ENCODE results near the gene CORO2A. TPM values are rescaled to one million over a fixed set of nuclear protein-coding genes. Genes with fewer than 3 reads are reported as not detected.
A peak's percentile ranks its signal among the peaks of the same experiment; 100 is the strongest.
"Not testable (repeated sequence)": the region's sequence is repeated elsewhere in the genome, so short reads cannot be mapped to it uniquely, and the experiment has no call there.

Gene CORO2A
- total and polyA plus RNA-seq, 8 donors: 0.20 to 1.3 (median 0.60) TPM

- TF ChIP-seq CTCF (IDR thresholded peaks at IDR 0.05): no peak
- Histone ChIP-seq H3K27me3 (no peaks in the 10 kb centered on the region), H3K4me1 (no peaks in the 10 kb centered on the region), H3K36me3 (no peaks in the 10 kb centered on the region), H3K9me3 (no peaks in the 10 kb centered on the region), H3K27ac (peak overlapping the region in 3 of 4 donors; percentile 27 to 68 (median 63)), H3K4me3 (peak overlapping the region in 2 of 4 donors; percentile 66 to 69)
- DNase-seq (peak in 4 of 6 donors; percentile 19 to 58 (median 46)), FAIRE-seq (no peak), ATAC-seq (peak; percentile 77 to 84 (median 82))
- WGBS, 2 donors: 58 to 63% methylated on average over 5 of the region's 5 CpGs
- intact Hi-C loops (cut with DNase I): no loop called here
These were observed 74.3 kb downstream of the CORO2A start for GRCh38 chr9:98117984-98118639.

GRCh38 chr9:98117097-98117496 is 75.3 kb downstream of the CORO2A start:
- H3K4me3 ChIP-seq; intact Hi-C loops (cut with DNase I); FAIRE-seq; H3K36me3 ChIP-seq; DNase-seq; ATAC-seq; H3K27ac ChIP-seq; H3K27me3 ChIP-seq; H3K9me3 ChIP-seq; H3K4me1 ChIP-seq: not testable (repeated sequence)
- 94 to 99% methylated on average over 6 of the region's 6 CpGs for WGBS, 2 donors

GRCh38 chr9:98109052-98109451 is 83.4 kb downstream of the CORO2A start:
- H3K4me1 ChIP-seq: no peaks in the 10 kb centered on the region
- peak overlapping the region in 1 of 4 donors; percentile 11 for H3K27ac ChIP-seq
- FAIRE-seq: no peak
- no peak overlapping the region for H3K4me3 ChIP-seq
- no peak for ATAC-seq
- peak in 2 of 6 donors; percentile 4 to 27 for DNase-seq
- intact Hi-C loops (cut with DNase I): no loop called here
- no peaks in the 10 kb centered on the region for H3K27me3 ChIP-seq
- no peaks in the 10 kb centered on the region for H3K36me3 ChIP-seq
- WGBS, 2 donors: 84 to 89% methylated on average over 3 of the region's 3 CpGs
- no peak for TF ChIP-seq CTCF (IDR thresholded peaks at IDR 0.05)
- H3K9me3 ChIP-seq: no peaks in the 10 kb centered on the region

GRCh38 chr9:98108531-98109031 is 83.9 kb downstream of the CORO2A start:
- FAIRE-seq (no peak), DNase-seq (peak in 2 of 6 donors; percentile 2 to 17), ATAC-seq (peak in 2 of 4 donors; percentile 51 to 60)
- no peaks in the 10 kb centered on the region for H3K9me3 ChIP-seq
- no peaks in the 10 kb centered on the region for H3K27me3 ChIP-seq
- 84 to 88% methylated on average over 5 of the region's 5 CpGs for WGBS, 2 donors
- H3K36me3 ChIP-seq: no peaks in the 10 kb centered on the region
- H3K4me3 ChIP-seq: no peak overlapping the region
- intact Hi-C loops (cut with DNase I): no loop called here
- H3K27ac ChIP-seq: peak overlapping the region in 1 of 4 donors; percentile 11
- TF ChIP-seq CTCF (IDR thresholded peaks at IDR 0.05): no peak
- no peaks in the 10 kb centered on the region for H3K4me1 ChIP-seq

- FAIRE-seq (no peak), DNase-seq (peak in 1 of 6 donors; percentile 5), ATAC-seq (no peak)
- 96 to 98% methylated on average over 2 of the region's 2 CpGs for WGBS, 2 donors
- Histone ChIP-seq H3K27ac (peak overlapping the region in 1 of 4 donors; percentile 11), H3K4me1 (no peaks in the 10 kb centered on the region), H3K36me3 (no peaks in the 10 kb centered on the region), H3K27me3 (no peaks in the 10 kb centered on the region), H3K4me3 (no peak overlapping the region), H3K9me3 (no peaks in the 10 kb centered on the region)
- no peak for TF ChIP-seq CTCF (IDR thresholded peaks at IDR 0.05)
- intact Hi-C loops (cut with DNase I): no loop called here
These were observed 84.5 kb downstream of the CORO2A start for GRCh38 chr9:98107926-98108325.
